Measurements from ENCODE around the gene LIMS4.
"Not testable (repeated sequence)": the region's sequence is repeated elsewhere in the genome, so short reads cannot be mapped to it uniquely, and the experiment has no call there.

Gene LIMS4

DNA sequence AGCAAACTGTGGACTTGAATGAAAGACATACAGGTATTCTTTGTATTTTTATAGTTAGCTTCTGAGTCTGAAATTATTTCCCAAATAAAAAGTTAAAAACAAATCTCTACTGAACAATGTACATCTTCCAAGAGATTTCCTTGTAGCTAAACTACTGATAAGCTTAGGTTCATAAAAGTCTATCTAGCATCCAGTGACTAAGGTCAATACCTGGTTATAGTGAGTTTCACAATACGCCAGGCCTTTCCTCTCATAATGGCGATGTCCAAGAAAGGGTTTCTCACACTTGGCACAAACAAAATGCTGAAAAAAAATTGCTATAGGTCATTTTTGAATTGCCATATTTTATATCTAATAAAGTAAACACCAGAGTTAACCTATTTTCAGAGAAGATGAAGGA is 21.7 kb downstream of the LIMS4 start:
- not testable (repeated sequence) for H3K4me3 ChIP-seq (ENCODE audit: low read depth, low read length)

DNA sequence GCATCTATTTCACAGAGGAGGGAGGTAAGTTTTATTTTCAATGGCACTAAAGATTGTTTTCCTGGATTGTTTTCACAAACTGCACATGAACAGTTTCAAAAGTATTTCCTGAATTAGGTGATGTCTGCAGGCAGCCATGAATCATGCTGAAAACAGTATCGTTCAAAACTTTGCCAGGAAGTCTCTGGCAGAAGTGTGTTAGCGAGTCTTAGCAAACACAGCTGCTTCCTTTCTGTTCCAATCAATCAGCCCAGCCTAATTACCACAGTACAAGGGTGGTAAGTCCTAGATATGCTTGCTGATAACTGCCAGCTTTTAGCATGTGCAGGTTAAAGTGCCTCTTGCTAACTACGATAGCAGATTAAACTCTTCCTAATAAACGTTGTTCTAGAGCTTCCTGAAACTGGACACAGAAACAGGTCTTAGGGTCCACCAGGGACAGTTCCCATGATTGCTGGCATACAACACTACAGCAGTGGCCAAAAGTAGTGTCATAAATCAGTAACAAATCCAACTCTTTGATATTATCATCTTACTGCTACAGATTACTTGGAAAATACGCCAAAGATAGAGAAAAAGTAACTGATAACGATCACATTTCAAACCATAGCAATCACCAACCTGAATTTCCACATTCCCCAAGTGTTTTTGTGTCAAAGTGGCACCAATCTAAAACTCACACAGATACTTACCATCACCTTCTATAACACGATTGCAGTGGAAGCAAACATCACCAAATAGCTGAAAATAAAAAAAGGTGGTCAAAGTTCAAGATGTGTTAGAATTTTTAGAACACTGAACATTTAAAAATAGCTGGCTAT is 23.3 kb downstream of the LIMS4 start:
- not testable (repeated sequence) for H3K4me3 ChIP-seq (ENCODE audit: low read depth, low read length)

DNA sequence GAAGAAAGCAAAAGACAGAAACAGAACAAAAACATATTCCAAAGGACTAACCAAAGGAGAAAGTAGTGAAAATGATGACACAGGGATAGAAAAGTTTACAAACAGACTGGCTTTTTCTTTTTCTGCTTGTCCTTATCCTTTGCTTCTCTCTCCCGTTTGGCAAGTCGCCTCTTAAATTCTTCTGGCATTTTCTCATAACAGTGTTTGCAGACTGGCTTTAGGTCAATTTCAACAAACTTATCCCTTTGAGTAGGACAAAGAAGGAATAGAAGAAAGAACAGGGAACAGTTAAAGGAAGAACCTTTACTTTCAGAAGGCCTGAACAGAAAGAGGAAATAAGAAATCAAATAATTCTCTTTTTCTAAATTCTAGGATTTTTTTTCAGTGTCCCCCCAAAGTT is 26.0 kb downstream of the LIMS4 start:
- H3K4me3 ChIP-seq (ENCODE audit: low read depth, low read length) = not testable (repeated sequence)

GRCh38 chr2:110443305-110444005 is 29.2 kb downstream of the LIMS4 start:
- not testable (repeated sequence) for H3K4me3 ChIP-seq (ENCODE audit: low read depth, low read length)

GRCh38 chr2:110441905-110442304 is 30.7 kb downstream of the LIMS4 start:
- not testable (repeated sequence) for H3K4me3 ChIP-seq (ENCODE audit: low read depth, low read length)

GRCh38 chr2:110434565-110434964 is 38.1 kb downstream of the LIMS4 start:
- not testable (repeated sequence) for H3K4me3 ChIP-seq (ENCODE audit: low read depth, low read length)

GRCh38 chr2:110425725-110426124 is 46.9 kb downstream of the LIMS4 start:
- not testable (repeated sequence) for H3K4me3 ChIP-seq (ENCODE audit: low read depth, low read length)

DNA sequence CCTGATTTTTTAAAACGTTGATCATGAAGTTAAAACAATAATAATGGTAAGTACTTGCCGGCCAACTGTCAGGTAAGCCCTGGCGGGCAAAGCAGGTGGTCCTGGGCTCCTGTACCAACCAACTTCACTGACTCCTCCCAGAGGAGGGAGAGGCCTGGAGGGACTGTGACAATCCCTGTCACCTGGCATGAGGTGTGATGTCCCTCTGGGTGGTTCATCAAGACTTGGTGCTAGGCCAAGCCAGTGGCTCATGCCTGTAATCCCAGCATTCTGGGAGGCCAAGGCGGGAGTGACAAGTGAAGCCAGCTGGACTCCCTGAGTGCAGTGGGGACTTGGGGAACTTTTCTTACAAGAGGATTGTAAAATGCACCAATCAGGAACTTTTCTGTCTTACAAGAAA is 48.2 kb downstream of the LIMS4 start:
- not testable (repeated sequence) for H3K4me3 ChIP-seq (ENCODE audit: low read depth, low read length)

DNA sequence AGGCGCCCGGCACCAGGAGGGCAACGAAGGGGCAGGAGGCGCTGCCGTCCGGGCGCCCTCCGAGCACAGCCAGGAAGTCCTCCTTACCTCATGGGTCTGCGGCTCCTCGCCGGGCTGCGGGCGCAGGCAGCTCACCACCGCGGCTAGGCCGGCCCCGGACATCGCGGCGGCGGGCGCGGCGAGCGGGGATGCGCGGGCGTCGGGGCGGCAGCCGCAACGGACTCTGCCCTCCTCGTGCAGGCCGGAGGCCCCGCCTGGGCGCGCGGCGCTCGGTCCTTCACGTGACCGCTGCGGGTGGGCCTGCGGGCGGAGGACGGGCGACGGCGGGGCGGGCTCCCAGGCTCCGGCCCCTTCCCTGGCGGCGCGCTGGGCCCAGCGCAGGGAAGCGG is 49.0 kb downstream of the LIMS4 start:
- not testable (repeated sequence) for H3K4me3 ChIP-seq (ENCODE audit: low read depth, low read length)

- not testable (repeated sequence) for H3K4me3 ChIP-seq (ENCODE audit: low read depth, low read length)
These were observed 49.6 kb downstream of the LIMS4 start for GRCh38 chr2:110422852-110423573.

DNA sequence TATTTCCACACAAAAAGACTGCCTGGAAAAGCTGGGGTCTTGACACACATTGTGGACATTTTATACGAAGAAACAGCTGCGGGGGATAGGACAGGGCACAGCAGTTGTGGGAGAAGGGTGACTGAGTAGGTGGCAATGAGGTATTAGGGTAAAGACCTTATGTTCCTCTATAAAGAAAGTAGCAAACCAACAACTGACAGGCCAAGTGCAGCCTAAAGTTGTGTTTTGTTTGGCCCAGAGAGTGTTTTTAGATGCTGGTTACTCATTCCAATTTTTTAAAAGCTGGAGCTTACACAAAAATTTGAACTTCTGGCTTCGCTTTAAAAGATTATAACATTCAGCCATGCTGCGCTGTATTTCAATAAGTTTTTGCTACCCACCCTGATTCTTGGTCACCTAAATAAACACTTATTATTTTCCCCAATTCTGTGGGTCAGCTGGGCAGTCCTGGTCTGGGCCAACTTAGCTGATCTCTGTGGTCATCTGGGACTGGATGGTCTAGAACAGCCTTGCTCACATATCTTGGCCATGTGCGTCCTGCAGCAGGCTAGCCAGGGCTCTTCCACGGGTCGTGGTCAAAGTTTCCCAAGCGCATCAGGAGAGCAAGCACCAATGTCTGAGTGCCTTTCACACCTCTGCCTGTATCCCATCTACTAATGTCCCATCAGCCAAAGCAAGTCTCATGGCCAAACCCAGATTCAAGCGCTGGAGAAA is 51.8 kb downstream of the LIMS4 start:
- H3K4me3 ChIP-seq (ENCODE audit: low read depth, low read length) = not testable (repeated sequence)

GRCh38 chr2:110407142-110407541 is 65.5 kb downstream of the LIMS4 start:
- H3K4me3 ChIP-seq (ENCODE audit: low read depth, low read length) = not testable (repeated sequence)

- H3K4me3 ChIP-seq (ENCODE audit: low read depth, low read length) = not testable (repeated sequence)
These were observed 67.6 kb downstream of the LIMS4 start for GRCh38 chr2:110404988-110405387.

- H3K4me3 ChIP-seq (ENCODE audit: low read depth, low read length) = not testable (repeated sequence)
These were observed 68.4 kb downstream of the LIMS4 start for GRCh38 chr2:110404246-110404645.

GRCh38 chr2:110401001-110401618 is 71.5 kb downstream of the LIMS4 start:
- H3K4me3 ChIP-seq (ENCODE audit: low read depth, low read length) = not testable (repeated sequence)

- not testable (repeated sequence) for H3K4me3 ChIP-seq (ENCODE audit: low read depth, low read length)
These were observed 73.2 kb downstream of the LIMS4 start for GRCh38 chr2:110399378-110399777.

GRCh38 chr2:110395990-110396389 is 76.6 kb downstream of the LIMS4 start:
- not testable (repeated sequence) for H3K4me3 ChIP-seq (ENCODE audit: low read depth, low read length)
